NOMO-1 treated with dmso at 0.1 percent for 144 hours (cell line): ENCODE results near the gene OLFM4.

ENCODE experiments used
- DNase-seq: peaks from one replicate; lab custom pipeline; 2025; ENCODE audit not compliant: unreplicated experiment; lab: John Stamatoyannopoulos, UW

Gene OLFM4

GRCh38 chr13:53014495-53015443 lies 13.8 kb upstream of the OLFM4 start:
- DNase-seq: no peak

GRCh38 chr13:53015971-53016370 lies 12.6 kb upstream of the OLFM4 start:
- DNase-seq: no peak

- no peak for DNase-seq
Observed at GRCh38 chr13:53017433-53017970, 11.1 kb upstream of the OLFM4 start.

DNA sequence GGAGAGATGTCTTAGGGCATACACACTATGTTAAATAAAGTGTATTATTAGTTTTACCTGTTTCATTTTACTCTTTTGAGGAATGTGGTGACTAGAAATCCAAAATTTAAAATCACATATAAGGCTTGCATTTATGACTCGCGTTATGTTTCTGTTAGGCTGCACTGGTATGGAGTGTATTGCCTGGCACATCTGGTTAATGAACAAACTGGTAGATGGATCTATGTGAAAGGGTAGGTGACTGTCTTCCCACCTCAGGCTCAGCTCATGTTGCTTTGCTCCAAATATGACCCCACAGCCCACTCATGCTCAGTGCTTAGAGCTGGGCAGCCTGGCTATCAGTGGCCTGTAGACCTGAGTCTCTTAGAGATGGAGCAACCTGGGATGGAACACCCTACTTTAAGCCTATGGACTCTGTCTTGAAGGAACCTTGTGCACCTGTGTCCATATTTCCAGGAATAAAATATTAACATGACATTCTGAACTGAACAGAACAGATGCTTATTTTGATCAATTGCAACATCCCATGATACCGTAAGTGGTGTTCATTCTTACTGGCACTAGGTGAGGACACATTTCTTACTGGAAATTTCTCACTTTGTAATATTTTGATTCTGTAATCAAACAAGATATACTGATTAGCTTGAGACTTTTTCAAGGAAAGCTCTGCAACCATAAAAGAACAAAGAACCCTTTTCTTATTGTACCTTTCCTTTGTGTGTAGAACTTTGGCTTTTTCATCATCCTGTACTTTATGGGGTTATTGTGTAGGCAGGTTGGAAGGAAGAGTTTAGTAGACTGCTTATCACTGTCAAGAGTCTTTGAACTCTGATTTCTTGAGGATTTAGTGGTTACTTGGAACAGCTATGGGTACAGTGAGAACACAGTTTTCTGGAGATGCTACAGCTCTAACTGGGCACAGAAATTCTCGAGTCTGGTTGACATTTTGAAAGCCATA lies 9.6 kb upstream of the OLFM4 start:
- DNase-seq: no peak

- no peak for DNase-seq
Observed at GRCh38 chr13:53020764-53021335, 7.8 kb upstream of the OLFM4 start.

- no peak for DNase-seq
Observed at GRCh38 chr13:53023246-53023645, 5.4 kb upstream of the OLFM4 start.

- DNase-seq: no peak
Observed at GRCh38 chr13:53028063-53028462, 550 bp upstream of the OLFM4 start.

GRCh38 chr13:53032849-53033248 lies 4.2 kb downstream of the OLFM4 start:
- DNase-seq: no peak

DNA sequence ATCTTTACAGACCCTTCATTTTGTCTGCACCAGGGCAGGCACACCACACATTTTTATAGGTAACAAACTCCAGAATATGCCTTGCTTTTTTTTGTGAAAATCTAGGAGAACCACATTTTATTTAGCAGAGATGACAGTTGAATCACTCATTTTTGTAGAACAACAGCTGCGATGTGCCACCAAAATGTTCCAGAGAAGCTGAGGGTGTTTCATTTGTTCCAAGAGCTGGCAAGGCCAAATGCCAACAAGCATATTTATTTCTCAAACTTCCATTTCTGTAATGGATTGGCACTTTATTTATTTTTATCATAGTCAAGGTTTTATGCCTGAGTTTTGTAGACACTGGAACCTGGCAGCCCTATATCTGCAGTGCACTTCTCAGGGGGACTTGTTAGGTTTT lies 10.4 kb downstream of the OLFM4 start:
- DNase-seq: no peak

DNA sequence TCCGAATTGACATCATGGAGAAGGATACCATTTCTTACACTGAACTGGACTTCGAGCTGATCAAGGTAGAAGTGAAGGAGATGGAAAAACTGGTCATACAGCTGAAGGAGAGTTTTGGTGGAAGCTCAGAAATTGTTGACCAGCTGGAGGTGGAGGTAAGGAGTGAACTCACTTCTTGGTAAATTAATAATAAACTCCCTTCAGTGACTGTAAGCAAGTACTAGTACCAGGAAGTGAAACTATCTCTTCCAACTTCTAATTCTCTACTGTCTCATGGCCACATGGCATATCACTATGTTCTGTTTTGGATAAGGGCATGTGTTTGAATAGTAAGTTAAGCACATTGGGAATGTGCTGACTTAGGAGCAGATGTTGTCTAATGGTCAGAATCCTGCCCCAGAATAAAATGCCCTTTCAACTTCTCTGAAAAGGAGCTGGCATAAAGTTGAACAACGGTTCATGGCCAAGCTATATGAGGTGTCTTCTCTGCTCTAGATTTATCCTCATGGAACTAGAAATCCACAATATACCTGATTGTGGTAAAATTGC lies 13.4 kb downstream of the OLFM4 start:
- DNase-seq: no peak

GRCh38 chr13:53042877-53043276 lies 14.3 kb downstream of the OLFM4 start:
- DNase-seq: no peak

DNA sequence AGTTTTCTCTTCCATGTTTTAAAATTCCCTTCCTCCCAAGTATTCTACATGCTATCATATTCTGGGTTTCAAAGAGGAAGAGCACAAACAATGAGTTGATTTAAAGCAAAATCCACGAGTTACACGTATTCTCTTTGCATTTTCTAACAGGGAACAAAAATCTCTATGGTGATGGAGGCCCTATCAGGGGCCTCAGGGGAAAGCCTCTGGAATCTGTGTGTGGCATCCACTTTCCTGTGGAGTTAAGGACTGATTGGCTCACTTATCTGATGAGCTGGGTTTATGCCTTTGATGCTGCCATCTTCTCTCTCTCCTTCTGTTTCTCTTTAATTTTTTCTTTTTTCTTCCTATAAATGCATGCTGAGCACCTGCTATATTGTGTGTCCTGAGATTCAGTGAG lies 14.8 kb downstream of the OLFM4 start:
- DNase-seq: no peak

DNA sequence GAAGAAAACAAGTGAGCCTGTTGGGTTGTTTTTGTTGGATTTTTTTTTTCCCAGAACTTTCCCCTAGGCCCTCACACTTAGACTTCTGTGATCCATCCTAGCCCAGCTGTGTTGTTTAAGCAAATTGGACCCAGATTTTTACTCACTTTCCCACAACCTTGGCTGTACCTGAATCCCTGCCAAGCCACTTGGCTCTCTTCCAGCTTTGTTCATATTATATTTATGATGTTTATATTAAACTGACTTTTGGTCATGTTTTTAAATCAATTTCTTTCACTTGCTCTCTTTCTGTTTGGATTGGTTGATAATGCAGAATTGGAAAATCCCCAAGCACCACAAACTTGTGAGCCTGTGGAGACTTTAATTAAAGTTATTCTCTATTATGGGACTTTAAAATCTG lies 16.6 kb downstream of the OLFM4 start:
- no peak for DNase-seq

DNA sequence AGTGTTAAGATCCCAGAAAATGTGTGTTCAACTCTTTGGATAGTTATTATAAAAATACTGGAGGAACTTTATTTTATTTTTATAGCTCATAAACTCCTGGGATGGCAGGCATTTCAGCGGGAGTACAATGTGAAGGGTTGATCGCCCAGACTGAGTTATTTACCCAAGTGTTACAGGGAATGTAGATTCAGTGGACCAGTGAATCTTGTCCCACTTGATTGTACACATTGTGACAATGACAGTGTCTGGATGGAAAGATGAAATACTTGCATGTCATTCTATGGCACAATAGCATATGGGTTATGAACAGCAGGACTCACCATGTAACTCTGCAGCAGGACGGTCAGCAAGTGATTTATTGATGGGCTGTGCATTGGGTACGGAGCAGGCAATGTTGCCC lies 20.3 kb downstream of the OLFM4 start:
- DNase-seq: no peak

- no peak for DNase-seq
Observed at GRCh38 chr13:53050151-53050550, 21.5 kb downstream of the OLFM4 start.

- DNase-seq: no peak
Observed at GRCh38 chr13:53052675-53053074, 24.1 kb downstream of the OLFM4 start.

GRCh38 chr13:53054569-53054968 lies 26.0 kb downstream of the OLFM4 start:
- DNase-seq: no peak

DNA sequence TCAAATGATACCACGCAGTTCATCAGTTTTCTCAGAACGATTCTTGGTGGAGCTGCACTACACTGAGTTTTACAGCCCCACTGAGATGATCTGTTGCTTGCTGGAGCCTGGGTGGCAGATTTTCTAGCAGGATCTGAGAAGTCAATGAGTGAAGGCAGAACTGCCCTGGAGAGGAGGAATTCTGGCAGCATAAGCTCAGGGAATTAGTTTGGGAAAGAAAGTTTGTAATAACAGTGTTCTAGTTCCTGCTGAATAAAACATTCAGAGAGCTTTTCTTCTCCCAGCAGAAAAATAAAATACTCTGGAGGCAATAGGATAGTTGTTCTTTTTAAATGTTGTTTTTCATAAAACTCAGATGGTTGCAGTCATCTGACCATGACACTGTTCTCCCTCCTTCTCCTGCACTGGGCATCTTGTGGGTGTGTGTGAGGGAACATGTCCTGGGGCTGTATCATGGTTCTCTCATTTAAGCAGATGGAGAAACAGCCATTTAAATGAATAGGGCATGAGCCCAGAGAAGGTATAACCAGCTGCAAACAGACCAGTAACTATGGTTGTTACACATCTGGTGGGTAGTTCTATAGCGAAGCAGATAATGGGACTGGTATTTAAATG lies 29.6 kb downstream of the OLFM4 start:
- no peak for DNase-seq

GRCh38 chr13:53060840-53061490 lies 32.4 kb downstream of the OLFM4 start:
- DNase-seq: no peak

GRCh38 chr13:53064731-53065130 lies 36.1 kb downstream of the OLFM4 start:
- no peak for DNase-seq
